H1 (cell line): ENCODE data around the gene TUBB4B. TPM values are rescaled to one million over a fixed set of nuclear protein-coding genes. Genes with fewer than 3 reads are reported as not detected.

Source experiments
- BACH1 ChIP-seq: IDR thresholded peaks from 2 replicates; pipeline ENCODE4 v1.6.1; 2012; ENCODE audit warnings: low read length, improper control_type of control experiment
- BCL11A ChIP-seq, 2 experiments: IDR thresholded peaks; one replicate each; pipeline ENCODE4 v1.6.1; 2011; ENCODE audit warnings: low read depth in 2 of 2, low read length in 2 of 2, mild to moderate bottlenecking in 2 of 2
- CHD1 ChIP-seq: IDR thresholded peaks from 2 replicates; pipeline ENCODE4 v1.6.1; 2012; ENCODE audit warnings: low read depth, low read length, improper control_type of control experiment
- CHD2 ChIP-seq: IDR thresholded peaks from 2 replicates; pipeline ENCODE4 v1.6.1; 2012; ENCODE audit warnings: low read length, improper control_type of control experiment
- CREB1 ChIP-seq: IDR thresholded peaks from 2 replicates; pipeline ENCODE4 v1.6.1; 2012; ENCODE audit warnings: inconsistent platforms
- GABPA ChIP-seq: IDR thresholded peaks from 2 replicates; pipeline ENCODE4 v1.6.1; 2011; ENCODE audit warnings: mild to moderate bottlenecking, low read length, moderate library complexity, borderline replicate concordance; ENCODE audit not compliant: insufficient read depth
- GTF2F1 ChIP-seq: IDR thresholded peaks from 2 replicates; pipeline ENCODE4 v1.6.1; 2012; ENCODE audit warnings: low read depth, low read length, improper control_type of control experiment, borderline replicate concordance
- KDM1A ChIP-seq: fragments of 200-600, 300-600 bp; sonication (generic); IDR thresholded peaks from 2 replicates; pipeline ENCODE4 v1.7.1; 2016; ENCODE audit warnings: mild to moderate bottlenecking, low read length, borderline replicate concordance
- KDM4A ChIP-seq: IDR thresholded peaks from one replicate; pipeline ENCODE4 v1.7.1; 2012; ENCODE audit warnings: low read depth, mild to moderate bottlenecking, moderate library complexity, low read length, inconsistent platforms; ENCODE audit not compliant: severe bottlenecking
- MAFK ChIP-seq: IDR thresholded peaks from 2 replicates; pipeline ENCODE4 v1.6.1; 2012; ENCODE audit warnings: low read depth, mild to moderate bottlenecking, improper control_type of control experiment, low read length
- MAX ChIP-seq: IDR thresholded peaks from 2 replicates; pipeline ENCODE4 v1.6.1; 2012; ENCODE audit warnings: inconsistent platforms
- PHF8 ChIP-seq: fragments of 200-600 bp; sonication (generic); conservative IDR thresholded peaks from 2 replicates; pipeline ENCODE4 v1.7.1; 2012; ENCODE audit warnings: low read depth, mild to moderate bottlenecking, inconsistent platforms, low read length, moderate library complexity
- POLR2AphosphoS5 ChIP-seq: IDR thresholded peaks from 2 replicates; pipeline ENCODE4 v1.6.1; 2011; ENCODE audit warnings: low read depth, low read length
- RBBP5 ChIP-seq: IDR thresholded peaks from 2 replicates; pipeline ENCODE4 v1.7.1; 2012; ENCODE audit warnings: low read depth, mild to moderate bottlenecking, inconsistent platforms, low read length, moderate library complexity, borderline replicate concordance
- RFX5 ChIP-seq: IDR thresholded peaks from 2 replicates; pipeline ENCODE4 v1.6.1; 2011; ENCODE audit warnings: low read depth, low read length, improper control_type of control experiment, borderline replicate concordance
- RNF2 ChIP-seq: fragments of 200-900, 300-1000 bp; sonication (generic); IDR thresholded peaks from 2 replicates; pipeline ENCODE4 v1.7.1; 2016; ENCODE audit warnings: borderline replicate concordance, low read depth, mild to moderate bottlenecking, antibody characterized with exemption, low read length; ENCODE audit not compliant: poor library complexity, severe bottlenecking; ENCODE audit errors: missing control alignments
- SAP30 ChIP-seq: fragments of 300-600 bp; sonication (generic); IDR thresholded peaks from 2 replicates; pipeline ENCODE4 v1.7.1; 2012; ENCODE audit warnings: low read length, moderate library complexity, mild to moderate bottlenecking, inconsistent platforms; ENCODE audit not compliant: insufficient read depth, insufficient replicate concordance
- SIN3A ChIP-seq, 2 experiments: IDR thresholded peaks in 1 of 2; conservative IDR thresholded peaks in 1 of 2; 2 replicates each; pipeline ENCODE4 v1.6.1; 2011 to 2012; ENCODE audit warnings: low read length in 2 of 2, improper control_type of control experiment in 1 of 2, low read depth in 1 of 2, mild to moderate bottlenecking in 1 of 2
- SIX5 ChIP-seq: IDR thresholded peaks from 2 replicates; pipeline ENCODE4 v1.6.1; 2011; ENCODE audit warnings: mild to moderate bottlenecking, low read depth, low read length
- SP2 ChIP-seq: IDR thresholded peaks from 2 replicates; pipeline ENCODE4 v1.6.1; 2012; ENCODE audit warnings: mild to moderate bottlenecking, low read length, inconsistent platforms
- SP4 ChIP-seq: IDR thresholded peaks from 2 replicates; pipeline ENCODE4 v1.6.1; 2012; ENCODE audit warnings: low read length, inconsistent platforms
- TBP ChIP-seq: IDR thresholded peaks from 2 replicates; pipeline ENCODE4 v1.6.1; 2011; ENCODE audit warnings: low read depth, low read length, improper control_type of control experiment
- USF2 ChIP-seq: IDR thresholded peaks from 2 replicates; pipeline ENCODE4 v1.6.1; 2011; ENCODE audit warnings: low read length, improper control_type of control experiment
- YY1 ChIP-seq: IDR thresholded peaks from 2 replicates; pipeline ENCODE4 v1.6.1; 2011; ENCODE audit warnings: low read depth, mild to moderate bottlenecking, low read length
- polyA plus RNA-seq, 7 experiments: library from polyadenylated mRNA; depleted of rRNA in 3 of 7; stranded (reverse) in 5 of 7; unstranded in 2 of 7; fragments of >200 nt in 5 of 7; fragments of 200-250 nt in 2 of 7; gene quantifications; 1 replicate in 5 of 7; 2 replicates in 1 of 7; 4 replicates in 1 of 7; pipeline versions ENCODE4 v1.2.1 to v1.2.3, GENCODE V29; 2011 to 2013; ENCODE audit warnings: missing spikeins in 2 of 7, mixed read lengths in 2 of 7
- total RNA-seq: library from RNA; stranded (reverse); fragmentation: NEBNext Ultra II Directional; extraction: Animal tissue kit (Norgen Biotek cat#: 25700); gene quantifications from 2 replicates; pipeline ENCODE4 v1.2.1, GENCODE V29; 2021

The TUBB4B gene
- total and polyA plus RNA-seq, 2 of the 8 experiments (the other 6 are each of a cell fraction or from before 2014, with no cell fraction given): 280 to 307 TPM

GRCh38 chr9:137236238-137236935, 4.7 kb upstream of the TUBB4B start (continued):
- TF ChIP-seq MAX (peak; percentile 58), PHF8 (no peak), SP4 (peak; percentile 93), BACH1 (peak; percentile 73), KDM4A (no peak), RBBP5 (no peak), CHD2 (0 out of 2 replicates have a peak, but pooled peaks have one; percentile 15), SIX5 (no peak), GTF2F1 (no peak), YY1 (peak; percentile 90), CREB1 (peak; percentile 26; the same call in 1 of the 2 replicates), TBP (no peak), GABPA (peak; percentile 73; the same call in 1 of the 2 replicates), USF2 (no peak), SIN3A (conservative IDR thresholded peaks at IDR 0.05 in 1 of 2, IDR thresholded peaks at IDR 0.05 in 1 of 2; ENCODE audit: low read depth in 1 of 2, low read length in 2 of 2) (peak in 1 of 2 experiments; percentile 34; a peak in 1 of 4 replicates), RNF2 (no peak), KDM1A (no peak), CHD1 (no peak), SP2 (no peak), RFX5 (no peak), POLR2AphosphoS5 (no peak), MAFK (no peak), SAP30 (no peak), BCL11A (IDR thresholded peaks at IDR 0.05; ENCODE audit: low read depth in 2 of 2, low read length in 2 of 2) (no peak)
